H1 (cell line): ENCODE data around the gene TTLL7. TPM values are rescaled to one million over a fixed set of nuclear protein-coding genes. Genes with fewer than 3 reads are reported as not detected.

Source experiments
- CTCF ChIA-PET: fragments of 300-600 bp; sonication (Branson Sonifier 250); formaldehyde crosslinking; loops from one replicate; lab custom pipeline; 2021; ENCODE audit not compliant: partially characterized antibody; lab: Charles Lee
- POLR2A ChIA-PET: fragments of 300-600 bp; sonication (Branson Sonifier 250); formaldehyde crosslinking; loops from one replicate; lab custom pipeline; 2021; ENCODE audit warnings: inconsistent platforms; ENCODE audit not compliant: partially characterized antibody; lab: Charles Lee
- DNase-seq, 2 experiments: peaks; one replicate each; pipeline versions ENCODE4 v3.0.0 to v3.0.0-alpha.2; 2010 to 2022; ENCODE audit warnings: low spot score in 2 of 2, low read depth in 1 of 2, mixed read lengths in 1 of 2
- FAIRE-seq: peaks from 2 replicates; lab custom pipeline; 2011; peaks lifted over from hg19 to GRCh38; lab: Jason Lieb, UNC
- H2AFZ ChIP-seq: 2 replicates; pipeline ENCODE4 v1.8.1; 2012; ENCODE audit warnings: low read length, inconsistent platforms
- H2AK5ac ChIP-seq: 2 replicates; pipeline ENCODE4 v1.6.1; 2013; ENCODE audit warnings: low read depth, low read length
- H2BK120ac ChIP-seq: replicated peaks from 2 replicates; pipeline ENCODE3; 2013; ENCODE audit warnings: low read depth, low read length, inconsistent platforms
- H2BK12ac ChIP-seq: 2 replicates; pipeline ENCODE4 v1.6.1; 2013; ENCODE audit warnings: low read depth, low read length
- H2BK15ac ChIP-seq: 2 replicates; pipeline ENCODE4 v1.6.1; 2013; ENCODE audit warnings: low read length
- H2BK20ac ChIP-seq: 2 replicates; pipeline ENCODE4 v1.6.1; 2013; ENCODE audit warnings: low read length
- H2BK5ac ChIP-seq: 2 replicates; pipeline ENCODE4 v1.6.1; 2013; ENCODE audit warnings: low read depth, low read length
- H3K14ac ChIP-seq: 2 replicates; pipeline ENCODE4 v1.6.1; 2013; ENCODE audit warnings: inconsistent platforms; ENCODE audit not compliant: insufficient read length
- H3K18ac ChIP-seq: 2 replicates; pipeline ENCODE4 v1.6.1; 2013; ENCODE audit warnings: low read length; ENCODE audit errors: extremely low read depth
- H3K23ac ChIP-seq: 2 replicates; pipeline ENCODE4 v1.6.1; 2013; ENCODE audit warnings: inconsistent platforms; ENCODE audit not compliant: insufficient read length
- H3K23me2 ChIP-seq: 2 replicates; pipeline ENCODE4 v1.6.1; 2013; ENCODE audit warnings: low read depth, low read length
- H3K27ac ChIP-seq: 2 replicates; pipeline ENCODE4 v1.6.1; 2011; ENCODE audit warnings: low read depth, low read length, inconsistent platforms
- H3K27me3 ChIP-seq, 4 experiments: replicated peaks in 1 of 4; 1 replicate in 1 of 4; 2 replicates in 3 of 4; pipeline versions ENCODE4 v1.6.1 to v1.8.1; 2011 to 2013; ENCODE audit warnings: low read length in 3 of 4, mild to moderate bottlenecking in 3 of 4, inconsistent platforms in 2 of 4, mixed read lengths in 2 of 4, moderate library complexity in 1 of 4; ENCODE audit not compliant: control insufficient read depth in 3 of 4, insufficient read depth in 3 of 4; ENCODE audit errors: extremely low read depth in 1 of 4
- H3K36me3 ChIP-seq, 4 experiments: 2 replicates each; pipeline versions ENCODE4 v1.6.1 to v1.8.1; 2011 to 2013; ENCODE audit warnings: mild to moderate bottlenecking in 4 of 4, low read length in 3 of 4, moderate library complexity in 2 of 4, control low read depth in 1 of 4, inconsistent platforms in 1 of 4; ENCODE audit not compliant: insufficient read depth in 4 of 4, control insufficient read depth in 2 of 4
- H3K4ac ChIP-seq: replicated peaks from 2 replicates; pipeline ENCODE3; 2013; ENCODE audit warnings: low read length, low read depth, mixed read lengths, inconsistent platforms; ENCODE audit not compliant: insufficient read length
- H3K4me1 ChIP-seq, 4 experiments: replicated peaks in 1 of 4; 1 replicate in 1 of 4; 2 replicates in 3 of 4; pipeline versions ENCODE4 v1.6.1 to v1.8.1; 2011 to 2013; ENCODE audit warnings: low read length in 3 of 4, inconsistent platforms in 2 of 4, mixed read lengths in 1 of 4; ENCODE audit not compliant: insufficient read depth in 4 of 4, control insufficient read depth in 3 of 4
- H3K4me2 ChIP-seq, 2 experiments: 2 replicates each; pipeline versions ENCODE4 v1.6.1 to v1.8.1; 2011 to 2013; ENCODE audit warnings: low read depth in 2 of 2, low read length in 2 of 2, control low read depth in 1 of 2, inconsistent platforms in 1 of 2, mild to moderate bottlenecking in 1 of 2; ENCODE audit not compliant: insufficient read depth in 1 of 2
- H3K4me3 ChIP-seq, 4 experiments: fragments of 200-600, 300-600 bp in 1 of 4; sonication (generic), shearing (Covaris generic), sonication (Bioruptor Twin) in 1 of 4; 2 replicates each; pipeline versions ENCODE4 v1.5.1 to v1.8.1; 2011 to 2016; ENCODE audit warnings: low read length in 4 of 4, low read depth in 3 of 4, control low read depth in 2 of 4, inconsistent platforms in 2 of 4, mild to moderate bottlenecking in 2 of 4, mixed read lengths in 1 of 4, moderate library complexity in 1 of 4; ENCODE audit not compliant: insufficient read depth in 2 of 4; ENCODE audit errors: extremely low read depth in 1 of 4
- H3K56ac ChIP-seq: replicated peaks from 2 replicates; pipeline ENCODE3; 2013; ENCODE audit warnings: low read depth, mild to moderate bottlenecking, mixed read lengths, low read length, inconsistent platforms; ENCODE audit not compliant: insufficient read length
- H3K79me1 ChIP-seq: 2 replicates; pipeline ENCODE4 v1.6.1; 2013; ENCODE audit warnings: low read depth, low read length, control low read depth
- H3K79me2 ChIP-seq, 2 experiments: 2 replicates each; pipeline versions ENCODE4 v1.6.1 to v1.8.1; 2012 to 2013; ENCODE audit warnings: low read length in 2 of 2, mild to moderate bottlenecking in 2 of 2, inconsistent platforms in 1 of 2; ENCODE audit not compliant: insufficient read depth in 2 of 2, control insufficient read depth in 1 of 2
- H3K9ac ChIP-seq, 4 experiments: replicated peaks in 1 of 4; 1 replicate in 1 of 4; 2 replicates in 3 of 4; pipeline versions ENCODE4 v1.6.1 to v1.8.1; 2011 to 2013; ENCODE audit warnings: low read depth in 3 of 4, low read length in 3 of 4, control low read depth in 2 of 4, mild to moderate bottlenecking in 2 of 4, moderate library complexity in 2 of 4, inconsistent platforms in 1 of 4; ENCODE audit errors: extremely low read depth in 1 of 4
- H3K9me3 ChIP-seq, 2 experiments: 2 replicates each; pipeline versions ENCODE4 v1.6.1 to v1.8.1; 2012 to 2013; ENCODE audit warnings: mild to moderate bottlenecking in 2 of 2, moderate library complexity in 2 of 2, control low read depth in 1 of 2, inconsistent platforms in 1 of 2, low read depth in 1 of 2, low read length in 1 of 2, mixed read lengths in 1 of 2; ENCODE audit not compliant: insufficient read depth in 2 of 2
- H4K20me1 ChIP-seq, 2 experiments: replicated peaks in 1 of 2; 2 replicates each; pipeline versions ENCODE3 to v1.8.1; 2011 to 2013; ENCODE audit warnings: inconsistent platforms in 2 of 2, low read length in 2 of 2, mild to moderate bottlenecking in 1 of 2; ENCODE audit not compliant: insufficient read depth in 2 of 2, control insufficient read depth in 1 of 2
- H4K5ac ChIP-seq: 2 replicates; pipeline ENCODE4 v1.6.1; 2013; ENCODE audit warnings: low read length, low read depth, mixed read lengths, inconsistent platforms; ENCODE audit not compliant: insufficient read length
- H4K8ac ChIP-seq: 2 replicates; pipeline ENCODE4 v1.8.0; 2013; ENCODE audit warnings: mild to moderate bottlenecking, moderate library complexity, low read length, inconsistent platforms; ENCODE audit not compliant: insufficient read depth; ENCODE audit errors: extremely low read depth
- H4K91ac ChIP-seq: replicated peaks from 2 replicates; pipeline ENCODE3; 2013; ENCODE audit warnings: low read length, mixed read lengths, inconsistent platforms; ENCODE audit not compliant: insufficient read length
- CBX5 ChIP-seq: fragments of 300-800, 300-1000 bp; sonication (generic); IDR thresholded peaks from 2 replicates; pipeline ENCODE4 v1.7.1; 2016; ENCODE audit warnings: antibody characterized with exemption, low read length, low read depth
- CREB1 ChIP-seq: IDR thresholded peaks from 2 replicates; pipeline ENCODE4 v1.6.1; 2012; ENCODE audit warnings: inconsistent platforms
- KDM1A ChIP-seq: fragments of 200-600, 300-600 bp; sonication (generic); IDR thresholded peaks from 2 replicates; pipeline ENCODE4 v1.7.1; 2016; ENCODE audit warnings: mild to moderate bottlenecking, low read length, borderline replicate concordance
- MAX ChIP-seq: IDR thresholded peaks from 2 replicates; pipeline ENCODE4 v1.6.1; 2012; ENCODE audit warnings: inconsistent platforms
- PHF8 ChIP-seq: fragments of 200-600 bp; sonication (generic); conservative IDR thresholded peaks from 2 replicates; pipeline ENCODE4 v1.7.1; 2012; ENCODE audit warnings: low read depth, mild to moderate bottlenecking, inconsistent platforms, low read length, moderate library complexity
- POLR2AphosphoS5 ChIP-seq: IDR thresholded peaks from 2 replicates; pipeline ENCODE4 v1.6.1; 2011; ENCODE audit warnings: low read depth, low read length
- TBP ChIP-seq: IDR thresholded peaks from 2 replicates; pipeline ENCODE4 v1.6.1; 2011; ENCODE audit warnings: low read depth, low read length, improper control_type of control experiment
- WGBS, 2 experiments: shearing (Covaris generic) in 1 of 2; methylation state at CpG; one replicate each; pipeline versions ENCODE4 v1.1.6 to v1.1.7; 2013 to 2015; ENCODE audit warnings: low lambda C conversion rate in 2 of 2, mixed read lengths in 2 of 2, inconsistent platforms in 1 of 2, low coverage in 1 of 2, missing lambda C conversion rate in 1 of 2; ENCODE audit not compliant: insufficient replicate concordance in 2 of 2, insufficient coverage in 1 of 2, insufficient read length in 1 of 2; ENCODE audit errors: extremely low coverage in 1 of 2, missing lambda C conversion rate in 1 of 2; 5-methylcytosine and 5-hydroxymethylcytosine counted together
- polyA plus RNA-seq, 7 experiments: library from polyadenylated mRNA; depleted of rRNA in 3 of 7; stranded (reverse) in 5 of 7; unstranded in 2 of 7; fragments of >200 nt in 5 of 7; fragments of 200-250 nt in 2 of 7; gene quantifications; 1 replicate in 5 of 7; 2 replicates in 1 of 7; 4 replicates in 1 of 7; pipeline versions ENCODE4 v1.2.1 to v1.2.3, GENCODE V29; 2011 to 2013; ENCODE audit warnings: missing spikeins in 2 of 7, mixed read lengths in 2 of 7
- total RNA-seq: library from RNA; stranded (reverse); fragmentation: NEBNext Ultra II Directional; extraction: Animal tissue kit (Norgen Biotek cat#: 25700); gene quantifications from 2 replicates; pipeline ENCODE4 v1.2.1, GENCODE V29; 2021

TTLL7 gene
- total and polyA plus RNA-seq, 2 of the 8 experiments (the other 6 are each of a cell fraction or from before 2014, with no cell fraction given), result 1.9 to 7.9 TPM

- Histone ChIP-seq H3K79me2 (no peaks in the 10 kb centered on the region), H3K14ac (no peak overlapping the region), H3K27ac (no peak overlapping the region), H3K4me1 (no peaks in the 10 kb centered on the region), H3K4ac (no peak overlapping the region), H3K23me2 (no peaks in the 10 kb centered on the region), H4K91ac (no peak overlapping the region), H3K36me3 (no peaks in the 10 kb centered on the region; a peak in 1 of 8 replicates), H2BK12ac (no peak overlapping the region), H2BK120ac (no peak overlapping the region), H4K5ac (no peak overlapping the region), H3K4me3 (no peak overlapping the region), H4K8ac (no peak overlapping the region), H4K20me1 (no peaks in the 10 kb centered on the region), H3K23ac (no peak overlapping the region), H2BK5ac (no peak overlapping the region), H3K4me2 (no peak overlapping the region), H2BK20ac (no peak overlapping the region), H3K27me3 (no peaks in the 10 kb centered on the region), H2AK5ac (no peak overlapping the region), H2BK15ac (no peak overlapping the region), H3K9ac (no peak overlapping the region), H2AFZ (no peak overlapping the region), H3K79me1 (no peaks in the 10 kb centered on the region), H3K18ac (no peak overlapping the region), H3K56ac (no peak overlapping the region), H3K9me3 (no peaks in the 10 kb centered on the region)
- WGBS, 2 experiments, result 97% methylated on average over 4 of the region's 4 CpGs; no CpG with 5 or more reads in 1 of the 2 experiments
- CTCF ChIA-PET, result interaction anchor here (0.8 to 3.4 kb wide), 23 partner anchors 10 to 1003 kb away, joined by 3 to 20 read pairs (median 3); no protein-coding TSS in a partner anchor
- no peak for DNase-seq
- TF ChIP-seq MAX (no peak), TBP (no peak), KDM1A (no peak), CBX5 (no peak), PHF8 (no peak), CREB1 (no peak), POLR2AphosphoS5 (no peak)
- no peak for FAIRE-seq
- POLR2A ChIA-PET, result no interaction called here
These were observed 66.2 kb downstream of the TTLL7 start for GRCh38 chr1:83932693-83933092.
